ENCODE results near the gene SNX33. TPM values are rescaled to one million over a fixed set of nuclear protein-coding genes. Genes with fewer than 3 reads are reported as not detected.
"Not testable (repeated sequence)": the region's sequence is repeated elsewhere in the genome, so short reads cannot be mapped to it uniquely, and the experiment has no call there.

SNX33 gene
- polyA plus RNA-seq, 4 donors: 11.0 to 19.8 (median 15.2) TPM

DNA sequence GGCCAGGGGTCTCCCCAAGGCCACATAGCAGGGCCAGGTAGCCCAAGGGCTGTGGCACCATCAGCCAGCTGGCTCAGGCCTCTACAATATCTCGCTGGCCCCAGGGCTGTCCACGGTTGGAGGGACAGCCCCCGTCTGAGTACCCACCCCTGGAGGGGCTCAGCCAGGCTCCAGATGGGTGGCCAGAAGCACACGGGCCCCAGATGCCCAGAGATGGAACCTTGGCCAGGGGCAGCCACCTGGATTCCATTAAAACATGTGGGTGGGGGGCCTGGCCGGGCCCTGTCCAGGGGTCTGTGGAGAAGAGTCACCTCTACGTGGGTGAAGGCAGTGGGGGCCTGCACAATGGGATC is 56.5 kb downstream of the SNX33 start:
- H3K9me3 ChIP-seq (ENCODE audit: control insufficient read depth in 2 of 2, insufficient read depth in 1 of 2, low read depth in 1 of 2, low read length in 1 of 2): no peaks in the 10 kb centered on the region
- peak overlapping the region in 1 of 3 donors; percentile 41 for H3K27ac ChIP-seq (ENCODE audit: low read depth in 1 of 3, low read length in 2 of 3)
- no peaks in the 10 kb centered on the region for H3K27me3 ChIP-seq (ENCODE audit: control insufficient read depth in 3 of 3, insufficient read depth in 3 of 3, low read length in 3 of 3)
- H3K4me3 ChIP-seq (ENCODE audit: low read depth in 1 of 3, low read length in 3 of 3): no peak overlapping the region
- FAIRE-seq (no peak), DNase-seq (no peak)
- WGBS, 3 donors: 78 to 88% (median 82%) methylated on average over 6 of the region's 6 CpGs
- H3K36me3 ChIP-seq (ENCODE audit: control insufficient read depth in 3 of 3, insufficient read depth in 2 of 3, low read depth in 1 of 3, low read length in 3 of 3): peaks cover 0 to 9% (median 0%) of the 10 kb centered on the region in 3 donors
- H3K4me1 ChIP-seq (ENCODE audit: control insufficient read depth in 3 of 3, insufficient read depth in 2 of 3, low read depth in 1 of 3, low read length in 2 of 3): peaks cover 0 to 6% (median 0%) of the 10 kb centered on the region in 3 donors

DNA sequence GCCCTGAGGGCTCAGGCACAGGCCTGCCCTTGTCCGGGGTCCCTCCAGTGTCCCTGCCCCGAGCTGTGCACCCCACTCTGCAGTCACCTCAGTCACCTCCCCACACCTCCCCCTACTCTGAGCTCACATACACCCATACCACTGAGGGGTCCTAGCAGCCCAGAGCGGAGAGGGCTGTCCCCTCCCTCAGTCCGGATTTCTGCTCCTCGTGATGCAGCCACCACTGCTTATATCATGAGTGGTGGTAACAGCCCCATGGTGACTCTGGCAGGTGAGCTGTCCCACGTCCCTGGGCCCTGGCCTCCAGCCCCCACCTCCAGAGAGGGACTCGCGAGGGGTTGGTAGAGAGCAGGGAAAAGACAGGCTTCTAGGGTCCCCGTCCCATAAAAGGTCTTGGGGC is 56.9 kb downstream of the SNX33 start:
- no peak for DNase-seq
- Histone ChIP-seq H3K27me3 (ENCODE audit: control insufficient read depth in 3 of 3, insufficient read depth in 3 of 3, low read length in 3 of 3) (no peaks in the 10 kb centered on the region), H3K4me1 (ENCODE audit: control insufficient read depth in 3 of 3, insufficient read depth in 2 of 3, low read depth in 1 of 3, low read length in 2 of 3) (peaks cover 0 to 4% (median 0%) of the 10 kb centered on the region in 3 donors), H3K27ac (ENCODE audit: low read depth in 1 of 3, low read length in 2 of 3) (no peak overlapping the region), H3K9me3 (ENCODE audit: control insufficient read depth in 2 of 2, insufficient read depth in 1 of 2, low read depth in 1 of 2, low read length in 1 of 2) (no peaks in the 10 kb centered on the region), H3K36me3 (ENCODE audit: control insufficient read depth in 3 of 3, insufficient read depth in 2 of 3, low read depth in 1 of 3, low read length in 3 of 3) (peaks cover 0 to 9% (median 0%) of the 10 kb centered on the region in 3 donors), H3K4me3 (ENCODE audit: low read depth in 1 of 3, low read length in 3 of 3) (no peak overlapping the region)
- no peak for FAIRE-seq
- WGBS, 3 donors: 93 to 94% (median 93%) methylated on average over 9 of the region's 9 CpGs

DNA sequence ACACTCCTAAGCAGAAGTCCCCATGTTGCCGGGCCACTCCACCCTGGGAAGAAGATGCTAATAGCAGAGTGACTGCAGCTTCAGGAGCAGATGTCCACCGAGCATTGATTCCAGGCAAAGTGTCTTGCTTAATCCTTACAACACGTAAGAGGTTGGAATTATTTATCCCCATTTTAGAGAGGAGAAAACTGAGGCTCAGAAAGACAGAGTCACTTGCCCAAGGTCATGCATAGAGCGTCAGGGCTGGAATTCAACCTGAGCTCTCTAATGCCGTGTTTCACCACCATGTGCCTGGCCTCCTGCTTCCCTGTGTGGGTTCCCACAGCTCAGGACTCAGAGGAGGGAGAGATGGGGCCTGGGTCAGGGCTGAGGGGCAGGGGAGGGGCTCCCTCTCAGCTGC is 57.7 kb downstream of the SNX33 start:
- not testable (repeated sequence) for H3K27ac ChIP-seq (ENCODE audit: low read depth in 1 of 3, low read length in 2 of 3); H3K4me1 ChIP-seq (ENCODE audit: control insufficient read depth in 3 of 3, insufficient read depth in 2 of 3, low read depth in 1 of 3, low read length in 2 of 3); DNase-seq; H3K27me3 ChIP-seq (ENCODE audit: control insufficient read depth in 3 of 3, insufficient read depth in 3 of 3, low read length in 3 of 3); H3K9me3 ChIP-seq (ENCODE audit: control insufficient read depth in 2 of 2, insufficient read depth in 1 of 2, low read depth in 1 of 2, low read length in 1 of 2); H3K36me3 ChIP-seq (ENCODE audit: control insufficient read depth in 3 of 3, insufficient read depth in 2 of 3, low read depth in 1 of 3, low read length in 3 of 3); FAIRE-seq; H3K4me3 ChIP-seq (ENCODE audit: low read depth in 1 of 3, low read length in 3 of 3)
- 84 to 86% (median 86%) methylated on average over 5 of the region's 5 CpGs for WGBS, 3 donors

DNA sequence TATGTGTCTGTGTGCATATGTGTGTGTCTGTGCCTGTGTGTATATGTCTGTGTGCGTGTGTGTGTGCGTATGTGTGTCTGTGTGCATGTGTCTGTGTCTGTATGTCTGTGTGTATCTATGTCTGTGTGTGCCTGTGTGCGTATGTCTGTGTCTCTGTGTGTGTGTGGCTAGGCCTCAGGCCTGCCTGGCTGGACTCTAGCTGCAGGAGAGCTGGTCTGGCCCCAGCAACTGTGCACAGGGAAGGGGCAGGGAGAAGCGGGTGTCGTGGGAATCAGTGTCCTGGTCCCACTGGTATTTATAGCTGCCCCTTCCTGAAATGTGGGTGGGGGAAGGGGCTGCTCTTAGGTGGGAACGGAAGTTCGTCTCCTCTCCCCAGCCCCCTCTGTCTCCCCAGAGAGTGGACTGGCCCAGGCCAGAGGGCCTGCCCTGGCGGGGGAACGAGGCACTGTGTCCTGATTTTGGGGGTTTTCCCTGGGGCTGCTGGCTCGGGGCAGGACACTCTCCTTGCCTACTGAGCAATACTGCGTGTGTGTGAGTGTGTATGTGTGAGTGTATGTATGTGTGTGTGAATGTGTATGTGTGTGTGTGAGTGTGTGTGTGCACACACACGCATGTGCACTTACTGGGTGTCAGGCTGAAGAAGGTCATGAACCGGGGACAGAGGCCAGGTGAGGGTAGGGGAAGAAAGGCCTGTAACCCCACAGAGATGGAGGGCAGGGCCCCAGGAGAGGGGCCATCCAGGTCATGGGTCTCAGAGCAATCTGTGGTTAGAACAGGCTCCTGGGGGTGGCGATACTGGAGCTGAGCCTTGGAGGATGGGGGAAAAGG is 58.4 kb downstream of the SNX33 start:
- Histone ChIP-seq H3K27me3 (ENCODE audit: control insufficient read depth in 3 of 3, insufficient read depth in 3 of 3, low read length in 3 of 3) (no peaks in the 10 kb centered on the region), H3K4me3 (ENCODE audit: low read depth in 1 of 3, low read length in 3 of 3) (no peak overlapping the region), H3K36me3 (ENCODE audit: control insufficient read depth in 3 of 3, insufficient read depth in 2 of 3, low read depth in 1 of 3, low read length in 3 of 3) (peaks cover 0 to 9% (median 0%) of the 10 kb centered on the region in 3 donors), H3K9me3 (ENCODE audit: control insufficient read depth in 2 of 2, insufficient read depth in 1 of 2, low read depth in 1 of 2, low read length in 1 of 2) (no peaks in the 10 kb centered on the region), H3K27ac (ENCODE audit: low read depth in 1 of 3, low read length in 2 of 3) (no peak overlapping the region), H3K4me1 (ENCODE audit: control insufficient read depth in 3 of 3, insufficient read depth in 2 of 3, low read depth in 1 of 3, low read length in 2 of 3) (no peaks in the 10 kb centered on the region)
- no peak for FAIRE-seq
- WGBS, 3 donors: 81 to 90% (median 85%) methylated on average over 13 to 14 of the region's 14 CpGs
- no peak for DNase-seq

- no peaks in the 10 kb centered on the region for H3K4me1 ChIP-seq (ENCODE audit: control insufficient read depth in 3 of 3, insufficient read depth in 2 of 3, low read depth in 1 of 3, low read length in 2 of 3)
- H3K36me3 ChIP-seq (ENCODE audit: control insufficient read depth in 3 of 3, insufficient read depth in 2 of 3, low read depth in 1 of 3, low read length in 3 of 3): peaks cover 0 to 9% (median 0%) of the 10 kb centered on the region in 3 donors
- FAIRE-seq (no peak), DNase-seq (no peak)
- no peak overlapping the region for H3K4me3 ChIP-seq (ENCODE audit: low read depth in 1 of 3, low read length in 3 of 3)
- WGBS, 3 donors: 50 to 57% (median 54%) methylated on average over 2 of the region's 2 CpGs
- H3K9me3 ChIP-seq (ENCODE audit: control insufficient read depth in 2 of 2, insufficient read depth in 1 of 2, low read depth in 1 of 2, low read length in 1 of 2): no peaks in the 10 kb centered on the region
- H3K27ac ChIP-seq (ENCODE audit: low read depth in 1 of 3, low read length in 2 of 3): no peak overlapping the region
- H3K27me3 ChIP-seq (ENCODE audit: control insufficient read depth in 3 of 3, insufficient read depth in 3 of 3, low read length in 3 of 3): no peaks in the 10 kb centered on the region
These were observed 58.9 kb downstream of the SNX33 start for GRCh38 chr15:75706682-75706954.

GRCh38 chr15:75709458-75709857 is 61.7 kb downstream of the SNX33 start:
- H3K4me1 ChIP-seq (ENCODE audit: control insufficient read depth in 3 of 3, insufficient read depth in 2 of 3, low read depth in 1 of 3, low read length in 2 of 3); FAIRE-seq; H3K36me3 ChIP-seq (ENCODE audit: control insufficient read depth in 3 of 3, insufficient read depth in 2 of 3, low read depth in 1 of 3, low read length in 3 of 3); H3K27me3 ChIP-seq (ENCODE audit: control insufficient read depth in 3 of 3, insufficient read depth in 3 of 3, low read length in 3 of 3); H3K9me3 ChIP-seq (ENCODE audit: control insufficient read depth in 2 of 2, insufficient read depth in 1 of 2, low read depth in 1 of 2, low read length in 1 of 2); DNase-seq; H3K4me3 ChIP-seq (ENCODE audit: low read depth in 1 of 3, low read length in 3 of 3): not testable (repeated sequence)
- H3K27ac ChIP-seq (ENCODE audit: low read depth in 1 of 3, low read length in 2 of 3): peak overlapping the region in 1 of 3 donors; percentile 32
- WGBS, 3 donors: 48 to 83% (median 62%) methylated on average over 10 to 13 of the region's 15 CpGs

- H3K9me3 ChIP-seq (ENCODE audit: control insufficient read depth in 2 of 2, insufficient read depth in 1 of 2, low read depth in 1 of 2, low read length in 1 of 2); DNase-seq; H3K27me3 ChIP-seq (ENCODE audit: control insufficient read depth in 3 of 3, insufficient read depth in 3 of 3, low read length in 3 of 3); H3K36me3 ChIP-seq (ENCODE audit: control insufficient read depth in 3 of 3, insufficient read depth in 2 of 3, low read depth in 1 of 3, low read length in 3 of 3); H3K27ac ChIP-seq (ENCODE audit: low read depth in 1 of 3, low read length in 2 of 3); FAIRE-seq; H3K4me1 ChIP-seq (ENCODE audit: control insufficient read depth in 3 of 3, insufficient read depth in 2 of 3, low read depth in 1 of 3, low read length in 2 of 3); H3K4me3 ChIP-seq (ENCODE audit: low read depth in 1 of 3, low read length in 3 of 3): not testable (repeated sequence)
- WGBS, 3 donors: 77 to 84% (median 83%) methylated on average over 4 to 5 of the region's 5 CpGs
These were observed 63.2 kb downstream of the SNX33 start for GRCh38 chr15:75710874-75711273.

GRCh38 chr15:75711495-75711894 is 63.8 kb downstream of the SNX33 start:
- not testable (repeated sequence) for H3K9me3 ChIP-seq (ENCODE audit: control insufficient read depth in 2 of 2, insufficient read depth in 1 of 2, low read depth in 1 of 2, low read length in 1 of 2); FAIRE-seq; H3K27ac ChIP-seq (ENCODE audit: low read depth in 1 of 3, low read length in 2 of 3)

More at GRCh38 chr15:75711495-75711894, 63.8 kb downstream of the SNX33 start:
- not testable (repeated sequence) for H3K4me1 ChIP-seq (ENCODE audit: control insufficient read depth in 3 of 3, insufficient read depth in 2 of 3, low read depth in 1 of 3, low read length in 2 of 3); H3K27me3 ChIP-seq (ENCODE audit: control insufficient read depth in 3 of 3, insufficient read depth in 3 of 3, low read length in 3 of 3); H3K36me3 ChIP-seq (ENCODE audit: control insufficient read depth in 3 of 3, insufficient read depth in 2 of 3, low read depth in 1 of 3, low read length in 3 of 3); H3K4me3 ChIP-seq (ENCODE audit: low read depth in 1 of 3, low read length in 3 of 3); DNase-seq
- WGBS, 3 donors: 59 to 79% (median 72%) methylated on average over 7 of the region's 7 CpGs
